Neutrophil (primary cell): Measurements from ENCODE around the gene DUXB.

ENCODE experiments used
- H3K27ac ChIP-seq: fragments of 200-600 bp; sonication (generic); 2 replicates; pipeline ENCODE4 v1.5.1; 2016; ENCODE audit warnings: mild to moderate bottlenecking, moderate library complexity
- H3K27me3 ChIP-seq: fragments of 200-600 bp; sonication (generic); 2 replicates; pipeline ENCODE4 v1.6.0; 2016; ENCODE audit warnings: mild to moderate bottlenecking
- H3K36me3 ChIP-seq: fragments of 200-600 bp; sonication (generic); 2 replicates; pipeline ENCODE4 v1.5.1; 2017
- H3K4me1 ChIP-seq, 2 experiments: fragments of 200-600 bp in 1 of 2; sonication (generic) in 1 of 2; 1 replicate in 1 of 2; 2 replicates in 1 of 2; pipeline versions ENCODE4 v1.5.1 to v1.6.1; 2013 to 2016; ENCODE audit warnings: low read depth in 1 of 2, low read length in 1 of 2, mild to moderate bottlenecking in 1 of 2, moderate library complexity in 1 of 2; ENCODE audit not compliant: control insufficient read depth in 1 of 2, insufficient read depth in 1 of 2
- H3K4me3 ChIP-seq, 2 experiments: fragments of 200-600 bp in 1 of 2; sonication (generic) in 1 of 2; 1 replicate in 1 of 2; 2 replicates in 1 of 2; pipeline ENCODE4 v1.5.1; 2013 to 2016; ENCODE audit warnings: low read depth in 1 of 2, low read length in 1 of 2, mild to moderate bottlenecking in 1 of 2, moderate library complexity in 1 of 2
- H3K9me3 ChIP-seq: fragments of 200-600 bp; sonication (generic); 2 replicates; pipeline ENCODE4 v1.5.1; 2016
- CTCF ChIP-seq: fragments of 200-600 bp; sonication (generic); IDR thresholded peaks from 2 replicates; pipeline ENCODE4 v1.5.1; 2016; ENCODE audit warnings: antibody characterized with exemption

Gene DUXB

GRCh38 chr16:75718452-75718851 lies 17.2 kb upstream of the DUXB start:
- H3K27me3 ChIP-seq = no peaks in the 10 kb centered on the region
- no peaks in the 10 kb centered on the region for H3K4me1 ChIP-seq
- no peak overlapping the region for H3K27ac ChIP-seq
- H3K36me3 ChIP-seq = no peaks in the 10 kb centered on the region
- TF ChIP-seq CTCF = no peak
- H3K4me3 ChIP-seq = no peak overlapping the region
- no peaks in the 10 kb centered on the region for H3K9me3 ChIP-seq

- TF ChIP-seq CTCF = no peak
- no peaks in the 10 kb centered on the region for H3K36me3 ChIP-seq
- no peak overlapping the region for H3K27ac ChIP-seq
- no peaks in the 10 kb centered on the region for H3K4me1 ChIP-seq
- H3K4me3 ChIP-seq = no peak overlapping the region
- H3K9me3 ChIP-seq = peaks cover 7% of the 10 kb centered on the region
- no peaks in the 10 kb centered on the region for H3K27me3 ChIP-seq
These were observed 13.4 kb upstream of the DUXB start for GRCh38 chr16:75714661-75715060.

- no peaks in the 10 kb centered on the region for H3K36me3 ChIP-seq
- H3K27ac ChIP-seq = no peak overlapping the region
- H3K9me3 ChIP-seq = peaks cover 13% of the 10 kb centered on the region
- H3K4me3 ChIP-seq = no peak overlapping the region
- H3K4me1 ChIP-seq = no peaks in the 10 kb centered on the region
- TF ChIP-seq CTCF = no peak
- H3K27me3 ChIP-seq = no peaks in the 10 kb centered on the region
These were observed 9.1 kb upstream of the DUXB start for GRCh38 chr16:75710344-75710743.

- Histone ChIP-seq H3K36me3 (no peaks in the 10 kb centered on the region), H3K27ac (no peak overlapping the region), H3K9me3 (no peaks in the 10 kb centered on the region), H3K4me3 (no peak overlapping the region), H3K27me3 (no peaks in the 10 kb centered on the region), H3K4me1 (no peaks in the 10 kb centered on the region)
- no peak for TF ChIP-seq CTCF
These were observed 2.0 kb upstream of the DUXB start for GRCh38 chr16:75703306-75703705.

- H3K27ac ChIP-seq = no peak overlapping the region
- no peak for TF ChIP-seq CTCF
- no peaks in the 10 kb centered on the region for H3K27me3 ChIP-seq
- H3K9me3 ChIP-seq = no peaks in the 10 kb centered on the region
- H3K36me3 ChIP-seq = no peaks in the 10 kb centered on the region
- no peaks in the 10 kb centered on the region for H3K4me1 ChIP-seq
- no peak overlapping the region for H3K4me3 ChIP-seq
These were observed 981 bp upstream of the DUXB start for GRCh38 chr16:75702242-75702641.

- H3K36me3 ChIP-seq = no peaks in the 10 kb centered on the region
- no peaks in the 10 kb centered on the region for H3K27me3 ChIP-seq
- no peak overlapping the region for H3K4me3 ChIP-seq
- H3K4me1 ChIP-seq = no peaks in the 10 kb centered on the region
- H3K27ac ChIP-seq = no peak overlapping the region
- H3K9me3 ChIP-seq = no peaks in the 10 kb centered on the region
- TF ChIP-seq CTCF = no peak
These were observed 3.7 kb downstream of the DUXB start for GRCh38 chr16:75697571-75697970.
